LoVo (cell line): ENCODE measurements around the gene KIF20B.

ENCODE experiments used
- DNase-seq: peaks from one replicate; pipeline ENCODE4 v3.0.0-alpha.2; 2016; ENCODE audit warnings: low spot score

The KIF20B gene, protein sequence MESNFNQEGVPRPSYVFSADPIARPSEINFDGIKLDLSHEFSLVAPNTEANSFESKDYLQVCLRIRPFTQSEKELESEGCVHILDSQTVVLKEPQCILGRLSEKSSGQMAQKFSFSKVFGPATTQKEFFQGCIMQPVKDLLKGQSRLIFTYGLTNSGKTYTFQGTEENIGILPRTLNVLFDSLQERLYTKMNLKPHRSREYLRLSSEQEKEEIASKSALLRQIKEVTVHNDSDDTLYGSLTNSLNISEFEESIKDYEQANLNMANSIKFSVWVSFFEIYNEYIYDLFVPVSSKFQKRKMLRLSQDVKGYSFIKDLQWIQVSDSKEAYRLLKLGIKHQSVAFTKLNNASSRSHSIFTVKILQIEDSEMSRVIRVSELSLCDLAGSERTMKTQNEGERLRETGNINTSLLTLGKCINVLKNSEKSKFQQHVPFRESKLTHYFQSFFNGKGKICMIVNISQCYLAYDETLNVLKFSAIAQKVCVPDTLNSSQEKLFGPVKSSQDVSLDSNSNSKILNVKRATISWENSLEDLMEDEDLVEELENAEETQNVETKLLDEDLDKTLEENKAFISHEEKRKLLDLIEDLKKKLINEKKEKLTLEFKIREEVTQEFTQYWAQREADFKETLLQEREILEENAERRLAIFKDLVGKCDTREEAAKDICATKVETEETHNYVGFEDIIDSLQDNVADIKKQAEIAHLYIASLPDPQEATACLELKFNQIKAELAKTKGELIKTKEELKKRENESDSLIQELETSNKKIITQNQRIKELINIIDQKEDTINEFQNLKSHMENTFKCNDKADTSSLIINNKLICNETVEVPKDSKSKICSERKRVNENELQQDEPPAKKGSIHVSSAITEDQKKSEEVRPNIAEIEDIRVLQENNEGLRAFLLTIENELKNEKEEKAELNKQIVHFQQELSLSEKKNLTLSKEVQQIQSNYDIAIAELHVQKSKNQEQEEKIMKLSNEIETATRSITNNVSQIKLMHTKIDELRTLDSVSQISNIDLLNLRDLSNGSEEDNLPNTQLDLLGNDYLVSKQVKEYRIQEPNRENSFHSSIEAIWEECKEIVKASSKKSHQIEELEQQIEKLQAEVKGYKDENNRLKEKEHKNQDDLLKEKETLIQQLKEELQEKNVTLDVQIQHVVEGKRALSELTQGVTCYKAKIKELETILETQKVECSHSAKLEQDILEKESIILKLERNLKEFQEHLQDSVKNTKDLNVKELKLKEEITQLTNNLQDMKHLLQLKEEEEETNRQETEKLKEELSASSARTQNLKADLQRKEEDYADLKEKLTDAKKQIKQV (N-terminal part only)

DNA sequence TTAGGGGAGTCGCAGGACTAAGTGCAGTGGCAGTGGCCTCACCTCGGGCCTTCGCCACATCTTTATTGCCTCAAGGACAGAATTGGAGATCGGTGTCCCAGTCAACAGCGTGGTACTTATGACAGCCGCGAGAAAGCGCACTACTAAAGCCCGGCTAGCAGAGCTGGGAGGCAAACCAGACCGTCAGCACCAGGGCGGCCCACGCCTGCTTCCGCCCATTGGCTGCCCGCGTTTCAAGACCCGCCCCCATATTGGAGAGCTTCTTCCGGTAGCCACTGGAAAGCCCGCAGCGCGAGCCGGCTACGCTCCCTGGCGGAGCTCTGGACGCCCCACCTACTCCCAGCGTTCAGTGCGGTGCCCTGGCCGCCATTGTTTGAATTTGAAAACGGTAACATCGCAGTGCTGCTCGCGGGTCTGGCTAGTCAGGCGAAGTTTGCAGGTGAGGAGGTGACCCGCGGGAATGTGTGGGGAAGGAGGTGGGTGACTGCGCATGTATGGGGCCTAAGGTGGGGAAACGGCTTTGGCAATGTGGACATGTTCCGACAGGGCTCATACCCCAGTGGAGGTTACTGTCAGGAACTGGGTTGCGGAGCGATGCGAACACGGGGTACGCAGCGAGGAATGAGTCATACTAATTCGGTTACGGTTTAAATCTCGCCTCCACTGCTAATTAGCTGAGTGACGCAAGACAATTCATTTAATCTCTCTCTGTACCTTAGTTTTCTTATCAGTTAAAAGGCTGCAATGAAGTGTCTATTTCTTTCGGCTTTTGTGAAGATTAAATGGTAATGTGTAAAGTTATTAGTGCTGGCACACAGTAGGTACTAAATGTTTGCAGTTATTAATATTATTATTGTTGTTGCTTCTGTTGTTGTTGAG, at the start of gene KIF20B:
TSS of gene KIF20B (plus strand) at position 349 of the 879 bp plus-strand sequence. CDS start 3,705 bp downstream, outside the sequence.
- DNase-seq = peak; percentile 98

DNA sequence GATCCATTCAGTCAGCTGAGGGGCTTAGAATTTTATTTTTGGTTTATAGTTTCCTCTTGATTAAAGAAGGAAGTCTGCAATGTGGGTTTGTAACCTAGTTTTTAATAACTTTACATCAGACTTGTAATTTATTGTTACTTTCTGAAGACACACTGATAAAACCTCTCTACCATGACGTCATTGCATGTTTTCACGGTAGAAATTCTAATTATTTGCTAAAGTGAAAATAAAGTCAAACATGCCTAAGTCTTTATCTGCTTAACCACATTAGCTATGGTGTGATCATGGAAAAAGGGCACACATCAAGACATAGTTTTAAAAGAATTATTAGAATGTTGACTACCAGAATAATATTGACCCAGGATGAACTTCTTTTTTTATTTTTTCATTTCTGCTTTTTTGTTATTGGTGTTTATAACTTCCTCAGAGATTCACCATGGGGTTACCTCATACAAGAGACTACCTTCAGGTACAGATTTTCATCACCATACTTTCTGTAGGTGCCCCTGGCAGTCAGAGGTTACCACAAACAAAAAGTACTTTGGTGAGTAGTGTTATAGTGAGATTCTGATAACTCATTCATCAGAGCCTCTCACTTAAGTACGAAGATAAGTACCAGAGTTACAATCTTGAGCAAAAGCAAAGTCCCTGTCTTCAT, 49.3 kb upstream of the KIF20B start:
- no peak for DNase-seq

DNA sequence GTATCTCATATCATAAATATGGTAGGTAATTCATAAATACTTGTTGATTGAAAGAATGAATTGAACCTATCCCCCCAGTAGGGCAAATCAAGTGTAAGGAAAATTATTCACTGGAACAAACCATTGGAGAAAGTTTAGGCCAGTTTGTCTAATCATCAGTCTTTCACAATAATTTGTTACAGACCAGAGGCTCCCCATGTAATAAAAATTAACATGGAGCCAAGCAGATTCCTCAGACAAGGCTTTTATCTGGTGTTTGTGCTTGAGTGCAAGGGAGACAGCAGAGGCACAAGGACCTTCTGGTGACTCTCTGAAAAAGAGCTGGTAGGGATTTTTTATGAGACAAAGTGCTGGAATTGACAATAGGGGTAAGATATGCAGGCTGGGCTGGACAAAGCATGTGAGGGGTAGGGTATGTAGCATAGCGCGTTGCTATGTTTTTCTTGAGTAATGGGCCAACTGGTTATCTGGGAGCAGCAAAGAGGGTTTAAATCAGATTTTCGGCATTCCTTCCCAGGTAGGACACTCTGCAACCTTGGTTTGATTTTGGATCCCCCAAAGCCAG, 48.5 kb upstream of the KIF20B start:
- no peak for DNase-seq

DNA sequence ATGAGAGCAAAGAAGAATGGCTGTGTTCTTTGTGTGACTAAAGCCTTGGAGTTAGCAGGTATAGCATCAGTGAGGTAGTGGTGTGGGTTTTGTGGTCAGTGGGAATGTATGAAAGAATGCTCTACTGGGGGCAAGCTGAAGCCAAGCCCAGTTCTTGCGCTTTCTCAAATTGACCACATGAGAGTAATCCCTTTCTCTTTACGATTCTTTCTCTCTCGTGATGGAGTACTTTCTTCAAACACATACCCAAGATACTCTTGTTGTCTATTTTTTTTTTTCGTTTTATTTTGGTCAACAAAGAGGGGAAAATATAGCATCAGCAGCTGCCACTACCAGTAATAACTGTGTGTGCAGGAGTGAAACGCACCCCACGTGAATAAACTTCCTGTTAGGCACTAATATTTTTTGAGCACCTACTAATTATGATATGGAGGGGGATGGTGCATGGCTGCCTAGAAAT, 48.0 kb upstream of the KIF20B start:
- DNase-seq = peak; percentile 47

DNA sequence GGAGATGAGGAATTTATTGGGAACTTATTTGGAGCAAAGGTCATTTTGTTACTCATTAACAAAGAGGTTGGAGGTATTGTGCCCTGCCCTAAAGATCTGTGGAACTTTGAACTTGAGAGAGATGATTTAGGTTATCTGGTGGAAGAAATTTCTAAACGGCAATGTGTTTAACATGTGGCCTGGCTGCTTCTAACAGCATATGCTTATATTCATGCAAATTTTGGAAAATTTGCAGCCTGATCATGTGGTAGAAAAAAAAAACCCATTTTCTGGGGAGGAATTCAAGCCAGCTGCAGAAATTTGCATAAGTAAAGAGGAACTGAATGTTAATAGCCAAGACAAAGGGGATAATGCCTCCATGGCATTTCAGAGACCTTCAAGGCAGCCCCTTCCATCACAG, 45.7 kb upstream of the KIF20B start:
- no peak for DNase-seq

DNA sequence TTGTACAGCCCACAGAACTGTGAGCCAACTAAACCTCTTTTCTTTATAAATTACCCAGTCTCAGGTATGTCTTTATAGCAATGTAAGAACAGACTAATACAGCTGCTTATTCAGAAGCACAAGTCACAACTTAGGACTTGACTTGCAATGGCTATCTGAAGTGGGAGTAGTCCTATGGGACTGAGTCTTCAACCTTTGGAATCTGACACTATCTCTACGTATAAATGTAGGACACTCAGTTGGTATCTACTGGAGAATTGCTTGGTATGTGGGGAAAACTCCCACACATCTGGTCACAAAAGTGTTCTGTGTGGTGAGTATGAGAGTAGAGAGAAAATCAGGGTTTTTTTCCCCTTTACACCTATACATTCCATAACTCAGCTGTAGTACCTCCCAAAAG, 44.1 kb upstream of the KIF20B start:
- no peak for DNase-seq

DNA sequence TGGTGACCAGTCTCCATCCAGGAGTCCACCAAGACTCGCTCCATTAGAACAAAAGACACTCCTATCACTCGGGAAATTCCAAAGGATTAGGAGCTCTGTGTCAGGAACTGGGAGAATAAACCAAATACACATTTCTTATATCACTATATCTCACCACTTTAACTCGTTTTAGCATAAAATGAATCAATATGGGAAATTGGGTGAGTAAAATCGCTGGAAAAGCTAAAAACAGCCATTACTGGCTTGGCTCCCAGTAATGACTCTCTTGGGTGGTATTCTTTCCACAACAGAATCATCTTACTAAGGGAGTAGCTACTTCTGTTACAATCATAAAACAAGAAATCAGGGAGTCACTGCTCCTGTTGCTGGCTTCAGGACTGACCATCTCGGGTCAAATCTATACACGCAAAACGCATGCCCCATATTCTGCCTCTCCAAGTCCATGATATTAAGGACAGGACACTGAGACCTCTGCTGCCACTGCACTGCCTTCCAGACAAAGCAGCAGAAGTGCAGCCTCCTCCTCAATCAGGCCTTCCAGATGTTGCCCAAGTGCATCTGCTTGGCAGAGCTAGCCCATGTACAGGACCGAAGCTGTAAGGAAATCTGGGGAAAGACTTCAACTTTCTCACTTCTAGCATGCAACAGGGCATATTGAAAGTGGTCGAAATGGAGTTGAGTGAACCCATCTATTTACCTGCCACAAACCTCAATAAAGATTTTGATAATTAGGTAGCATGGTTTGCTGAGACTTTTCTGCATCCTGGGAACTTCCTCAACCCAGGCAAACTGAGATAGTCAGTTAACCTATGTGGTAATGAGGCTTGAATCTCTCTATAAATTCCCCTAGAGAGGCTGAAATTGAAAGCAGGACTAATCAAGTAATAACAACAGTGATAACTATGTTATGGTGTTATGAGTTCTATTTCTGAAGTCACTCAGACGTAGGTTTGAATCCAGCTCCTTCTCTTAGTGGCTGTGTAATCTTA, 42.0 kb upstream of the KIF20B start:
- no peak for DNase-seq

DNA sequence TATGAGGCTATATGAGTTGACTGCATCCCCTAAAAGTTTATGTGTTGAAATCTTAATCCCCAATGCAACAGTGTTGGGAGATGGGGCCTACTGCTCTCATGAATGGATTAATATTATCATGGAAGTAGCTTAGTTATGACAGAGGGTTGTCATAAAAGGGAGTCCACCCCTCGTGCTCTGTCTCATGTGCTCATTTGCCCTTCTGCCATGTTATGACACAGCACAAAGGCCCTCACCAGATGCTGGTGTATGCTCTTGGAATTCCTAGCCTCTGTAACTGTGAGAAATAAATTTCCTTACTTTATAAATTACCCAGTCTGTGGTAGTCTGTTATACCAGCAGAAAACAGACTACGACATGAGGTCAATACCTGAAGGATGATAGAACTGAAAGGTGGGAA, 38.8 kb upstream of the KIF20B start:
- DNase-seq = no peak

DNA sequence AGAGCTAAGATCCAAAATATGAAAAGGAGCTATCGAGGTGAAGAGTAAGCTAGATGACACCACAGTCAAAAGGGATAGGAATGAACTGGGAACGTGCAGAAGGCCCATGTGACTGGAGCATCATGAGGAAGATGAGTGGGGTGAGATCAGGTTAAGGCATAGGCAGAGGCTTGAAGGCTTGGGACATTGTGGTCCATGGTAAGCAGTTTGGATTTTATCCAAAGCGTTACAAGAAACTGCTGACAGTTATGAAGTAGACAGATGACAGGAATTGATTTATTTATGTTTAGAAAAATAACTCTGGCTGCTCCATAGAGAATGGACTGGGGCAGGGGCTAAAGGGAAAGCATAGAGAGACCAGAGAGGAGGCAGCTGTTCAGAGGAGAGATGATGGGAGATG, 38.2 kb upstream of the KIF20B start:
- no peak for DNase-seq

DNA sequence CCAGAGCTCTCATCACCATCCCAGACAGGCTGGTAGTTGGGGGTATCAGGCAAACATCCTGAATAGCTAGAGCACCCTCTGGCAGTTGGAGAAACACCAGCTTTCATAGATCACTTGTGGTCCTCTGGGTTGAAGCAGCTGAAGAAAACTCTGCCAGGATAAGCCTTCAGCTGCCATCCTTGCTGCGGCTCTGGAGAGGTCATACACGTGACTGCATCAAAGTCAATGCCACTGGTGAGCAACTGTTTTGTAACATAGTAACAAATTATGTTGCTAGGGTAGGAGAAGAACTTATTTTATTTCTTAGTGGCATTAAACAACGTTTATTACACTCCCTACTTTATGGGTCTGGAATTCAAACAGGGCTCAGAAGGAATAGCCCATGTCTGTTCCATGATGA, 37.2 kb upstream of the KIF20B start:
- no peak for DNase-seq

DNA sequence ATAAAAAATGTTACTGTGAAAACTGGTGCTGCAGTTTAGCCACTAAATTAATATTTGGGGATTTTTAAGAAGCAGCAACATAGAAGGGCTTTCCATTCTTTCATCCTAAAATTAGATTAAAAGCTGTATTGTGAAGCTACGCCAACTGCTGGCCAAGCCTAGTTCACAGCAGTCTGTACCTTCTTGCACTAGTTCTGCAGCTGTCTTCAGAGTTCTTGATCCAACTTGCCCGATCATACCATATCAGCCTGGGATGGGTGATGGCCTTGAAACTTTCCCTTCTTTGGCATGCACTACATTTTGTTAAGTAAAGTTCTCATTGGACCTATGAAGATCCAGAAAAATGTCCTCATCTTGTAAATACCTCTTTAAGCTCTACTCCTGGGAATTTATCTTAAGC, 36.1 kb upstream of the KIF20B start:
- DNase-seq = no peak

DNA sequence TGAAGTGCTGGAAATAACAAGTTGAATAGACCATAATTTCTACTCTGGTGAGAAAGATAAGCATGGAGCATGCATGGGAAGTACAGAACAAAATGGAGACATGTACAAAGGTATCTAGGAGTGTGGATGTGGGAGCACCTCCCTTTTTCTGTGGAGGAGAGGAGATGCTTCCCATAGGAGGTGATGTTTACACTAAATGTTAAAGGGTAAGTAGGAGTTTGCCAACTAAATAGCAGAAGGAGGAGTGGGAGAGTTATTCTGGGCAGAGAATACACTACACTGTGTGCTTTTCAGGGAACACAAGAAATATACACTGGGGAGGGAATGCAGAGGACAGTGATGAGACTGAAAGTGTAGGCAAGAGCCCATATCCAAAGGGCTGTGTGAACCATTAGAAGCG, 35.3 kb upstream of the KIF20B start:
- DNase-seq = no peak

DNA sequence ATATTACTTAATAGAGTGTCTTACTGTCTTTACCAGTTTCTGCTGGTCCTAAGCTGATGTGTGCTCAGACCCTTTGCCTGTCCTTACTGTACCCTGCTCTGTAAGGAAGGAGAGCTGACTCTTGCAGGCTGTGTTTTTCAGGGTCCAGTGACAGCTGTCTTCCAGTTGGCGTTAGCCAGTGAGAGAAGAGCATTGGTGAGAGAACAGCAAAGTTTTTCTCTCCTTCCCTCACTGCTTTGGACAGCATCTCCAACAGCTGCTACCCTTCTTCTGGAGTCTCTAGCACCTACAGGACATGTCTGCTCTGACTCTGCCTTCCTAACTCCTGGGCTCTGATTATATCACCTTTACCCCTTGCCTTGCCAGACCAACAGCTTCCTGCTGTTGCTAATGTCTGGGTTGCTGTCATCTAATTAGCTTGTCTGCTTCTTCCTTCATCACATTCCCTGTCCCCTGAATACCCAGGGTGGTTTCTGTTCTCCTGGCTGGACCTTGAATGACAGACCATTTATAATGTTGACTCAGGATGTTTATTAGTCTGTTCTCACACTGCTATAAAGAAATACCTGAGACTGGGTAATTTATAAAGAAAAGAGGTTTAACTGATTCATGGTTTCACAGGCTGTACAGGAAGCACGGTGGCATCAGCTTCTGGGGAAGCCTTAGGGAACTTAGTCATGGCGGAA, 32.9 kb upstream of the KIF20B start:
- peak; percentile 22 for DNase-seq

DNA sequence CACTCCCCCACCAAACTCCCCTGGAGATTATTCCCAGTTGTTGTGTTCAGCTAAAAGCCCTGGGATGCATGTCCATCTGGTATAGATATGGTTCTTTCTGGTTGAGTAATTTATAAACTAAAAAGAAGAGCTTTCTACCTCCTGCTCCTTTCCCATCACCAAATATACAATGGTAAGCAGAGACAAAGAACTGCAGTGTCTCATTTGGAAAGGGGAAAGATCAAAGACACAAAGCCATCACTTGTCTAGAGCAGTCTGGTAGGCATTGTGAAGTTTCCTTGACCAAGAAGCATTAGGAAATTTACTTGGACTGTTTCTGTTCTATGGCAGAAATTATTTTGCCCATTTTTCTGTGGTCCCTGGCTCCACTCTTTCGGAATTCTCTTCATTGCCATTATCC, 31.4 kb upstream of the KIF20B start:
- no peak for DNase-seq

DNA sequence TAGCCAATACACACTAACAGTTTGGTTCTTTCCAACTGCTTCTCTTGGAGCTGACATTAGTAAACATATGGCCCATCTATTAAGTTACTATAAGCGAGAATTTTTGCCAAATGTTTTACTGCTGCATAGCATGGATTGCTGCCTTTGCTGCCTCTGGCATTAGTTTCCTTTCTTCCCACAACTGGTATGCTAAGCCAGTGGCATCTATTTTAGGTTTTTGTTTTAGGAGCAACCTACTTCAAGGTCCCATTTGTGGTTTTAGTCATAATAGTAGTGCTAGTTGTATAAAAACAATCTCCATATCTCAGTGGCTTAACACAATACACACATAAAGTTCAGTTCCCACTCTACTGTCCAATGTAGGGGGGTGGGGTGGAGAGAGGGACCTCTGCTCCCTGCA, 30.5 kb upstream of the KIF20B start:
- no peak for DNase-seq

DNA sequence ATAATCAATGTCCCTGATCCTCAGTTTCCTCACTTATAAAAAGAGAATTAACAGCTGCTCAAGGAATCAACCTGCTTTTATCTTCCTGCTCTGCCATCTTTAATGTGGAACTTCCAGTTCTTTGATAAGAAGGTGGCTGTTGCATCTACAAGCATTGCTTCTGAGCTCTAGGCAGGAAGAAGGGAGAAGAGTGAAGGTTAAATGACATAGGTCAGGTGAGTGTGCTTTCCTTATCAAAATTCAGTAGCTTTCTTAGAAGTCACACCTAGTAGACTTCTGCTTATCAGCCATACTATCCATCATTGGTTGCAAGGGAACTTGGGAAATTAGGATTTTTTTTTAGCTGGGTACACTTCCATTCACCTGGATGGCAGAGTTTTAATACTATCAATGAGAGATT, 24.0 kb upstream of the KIF20B start:
- no peak for DNase-seq

DNA sequence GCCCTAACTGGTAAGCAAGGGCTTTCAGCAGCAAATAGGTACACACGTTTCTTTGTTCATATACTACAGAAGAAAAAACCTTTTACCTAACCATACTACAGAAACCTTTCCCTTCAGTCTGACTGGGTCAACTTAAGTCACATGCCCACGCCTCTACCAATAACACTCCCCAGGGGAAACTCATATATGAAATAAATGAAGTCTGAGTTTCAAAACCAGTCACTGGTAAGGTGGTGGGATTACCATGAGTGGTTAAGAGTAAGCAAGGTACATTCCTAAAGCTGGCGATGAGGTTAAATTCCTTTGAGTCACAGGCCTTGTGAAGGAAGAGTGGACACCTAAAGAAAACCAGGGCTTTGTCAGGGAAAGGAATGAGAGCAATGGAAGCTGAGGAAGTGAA, 21.4 kb upstream of the KIF20B start:
- no peak for DNase-seq

DNA sequence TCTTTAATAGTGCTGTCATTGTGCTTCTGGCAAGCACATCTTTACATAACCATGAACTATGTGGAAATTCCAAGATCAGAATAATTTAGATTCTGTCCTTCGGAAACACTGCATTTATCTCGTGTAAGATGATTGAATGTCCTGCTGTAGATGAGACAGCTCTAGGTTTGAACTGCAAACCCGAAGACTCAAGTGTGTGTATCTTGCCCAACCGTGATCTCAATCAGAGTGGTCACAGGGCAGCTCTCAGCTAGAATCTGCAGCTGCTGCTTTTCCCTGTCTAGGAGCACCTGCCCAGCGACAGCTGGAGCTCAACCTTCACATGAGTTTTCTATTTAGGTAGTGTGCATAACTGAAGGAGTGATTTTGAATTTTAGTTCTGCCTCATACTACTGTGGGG, 17.5 kb upstream of the KIF20B start:
- DNase-seq = no peak

DNA sequence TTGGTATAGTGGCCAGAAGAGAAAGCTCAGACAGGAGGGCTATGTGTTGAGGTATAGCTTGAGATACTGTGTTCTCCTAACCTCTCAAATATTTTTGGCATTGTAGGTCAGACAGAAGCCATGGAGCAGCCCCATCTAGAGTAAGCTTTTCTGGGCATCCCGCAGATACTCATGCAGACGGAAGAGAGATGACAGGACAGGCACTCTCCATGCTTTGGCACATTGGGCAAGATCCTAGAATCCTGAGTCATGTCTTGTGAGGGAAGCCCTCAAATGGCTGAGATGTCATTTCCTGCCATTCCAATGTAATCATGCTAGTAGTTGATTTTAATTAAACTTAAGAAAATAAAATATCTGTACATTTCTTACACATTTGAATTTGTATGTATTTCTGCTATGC, 16.8 kb upstream of the KIF20B start:
- no peak for DNase-seq
